K562 (cell line): ENCODE data around the gene ARL13B. TPM values are rescaled to one million over a fixed set of nuclear protein-coding genes. Genes with fewer than 3 reads are reported as not detected.

ENCODE experiments used
- ATAC-seq: fragments of 200-7000 bp; cut with Tn5 transposase; 3 replicates; pipeline ENCODE4 v1.9.1; 2020; ENCODE audit warnings: moderate library complexity
- BruUV-seq: library from RNA; stranded (reverse); fragments of 400-500 nt; replicated peaks from 2 replicates; lab custom pipeline; 2021; lab: Mats Ljungman, UMichigan
- CTCF ChIA-PET: fragments of 300-600 bp; formaldehyde crosslinking; extraction: SDS; loops from one replicate; lab custom pipeline; 2021; ENCODE audit warnings: low intra/inter-chr PET ratio; lab: Yijun Ruan, JAX
- POLR2A ChIA-PET: fragments of 300-600, 350-650 bp; sonication (Branson Sonifier 250); formaldehyde crosslinking; extraction: SDS; loops from one replicate; lab custom pipeline; 2021; ENCODE audit warnings: antibody characterized with exemption, inconsistent platforms; lab: Yijun Ruan, JAX
- DNase-seq, 4 experiments: peaks; one replicate each; pipeline versions ENCODE4 v3.0.0 to v3.0.0-alpha.2; 2011 to 2018; ENCODE audit warnings: low spot score in 3 of 4, mixed read lengths in 3 of 4; ENCODE audit errors: extremely low read depth in 1 of 4
- FAIRE-seq: peaks from 2 replicates; lab custom pipeline; 2011; peaks lifted over from hg19 to GRCh38; lab: Jason Lieb, UNC
- H2AFZ ChIP-seq: 2 replicates; pipeline ENCODE4 v1.6.0; 2011; ENCODE audit warnings: low read depth, low read length, control low read depth, inconsistent platforms
- H3K27ac ChIP-seq: fragments of 200-600 bp; 3 replicates; pipeline ENCODE4 v1.8.0; 2011; ENCODE audit warnings: low read depth, mild to moderate bottlenecking, control low read depth, inconsistent platforms, low read length, moderate library complexity, mixed read lengths; ENCODE audit errors: extremely low read depth
- H3K27me3 ChIP-seq, 2 experiments: fragments of 300-600 bp in 1 of 2; 2 replicates in 1 of 2; 3 replicates in 1 of 2; pipeline versions ENCODE4 v1.6.0 to v1.8.0; 2011; ENCODE audit warnings: inconsistent platforms in 2 of 2, low read length in 2 of 2, mild to moderate bottlenecking in 1 of 2, mixed read lengths in 1 of 2, moderate library complexity in 1 of 2; ENCODE audit not compliant: control insufficient read depth in 2 of 2, insufficient read depth in 2 of 2
- H3K36me3 ChIP-seq: fragments of 300-600 bp; 3 replicates; pipeline ENCODE4 v1.8.0; 2011; ENCODE audit warnings: mild to moderate bottlenecking, low read length, inconsistent platforms; ENCODE audit not compliant: control insufficient read depth, insufficient read depth
- H3K4me1 ChIP-seq, 2 experiments: fragments of 200-600 bp in 1 of 2; replicated peaks in 1 of 2; 2 replicates in 1 of 2; 3 replicates in 1 of 2; pipeline versions ENCODE4 v1.5.1 to v1.8.0; 2011; ENCODE audit warnings: inconsistent platforms in 2 of 2, low read length in 2 of 2, mild to moderate bottlenecking in 1 of 2, mixed read lengths in 1 of 2, moderate library complexity in 1 of 2; ENCODE audit not compliant: control insufficient read depth in 2 of 2, insufficient read depth in 2 of 2
- H3K4me2 ChIP-seq: 2 replicates; pipeline ENCODE4 v1.6.1; 2011; ENCODE audit warnings: low read length, control low read depth, inconsistent platforms, mixed read lengths; ENCODE audit not compliant: insufficient read depth
- H3K4me3 ChIP-seq: fragments of 200-600 bp; sonication (generic), shearing (Covaris generic); 2 replicates; pipeline ENCODE4 v1.5.1; 2016; ENCODE audit warnings: control low read depth, inconsistent platforms
- H3K79me2 ChIP-seq: fragments of 200-600 bp; 3 replicates; pipeline ENCODE4 v1.8.0; 2011; ENCODE audit warnings: low read length, inconsistent platforms; ENCODE audit not compliant: control insufficient read depth, insufficient read depth
- H3K9ac ChIP-seq, 2 experiments: 2 replicates each; pipeline versions ENCODE4 v1.6.0 to v1.6.1; 2011; ENCODE audit warnings: low read depth in 2 of 2, low read length in 2 of 2, control low read depth in 1 of 2, inconsistent platforms in 1 of 2, mild to moderate bottlenecking in 1 of 2, mixed read lengths in 1 of 2; ENCODE audit not compliant: insufficient read depth in 1 of 2
- H3K9me1 ChIP-seq: one replicate; pipeline ENCODE4 v1.6.0; 2011; ENCODE audit warnings: inconsistent platforms, mild to moderate bottlenecking, low read length, moderate library complexity; ENCODE audit not compliant: control insufficient read depth, insufficient read depth
- H3K9me3 ChIP-seq: replicated peaks from 2 replicates; pipeline ENCODE4 v1.5.1; 2011; ENCODE audit warnings: low read depth, low read length, inconsistent platforms; ENCODE audit not compliant: control insufficient read depth, insufficient read depth
- H4K20me1 ChIP-seq: replicated peaks from 2 replicates; pipeline ENCODE4 v1.6.1; 2011; ENCODE audit warnings: low read length, inconsistent platforms, mixed read lengths; ENCODE audit not compliant: control insufficient read depth, insufficient read depth
- CBX2 ChIP-seq: fragments of 200-600 bp; sonication (generic); IDR thresholded peaks from one replicate; pipeline ENCODE4 v1.6.1; 2012; ENCODE audit warnings: mild to moderate bottlenecking, low read length, inconsistent platforms; ENCODE audit not compliant: insufficient read depth, poor library complexity, severe bottlenecking
- CTBP1 ChIP-seq: fragments of 450-650 bp; IDR thresholded peaks from 2 replicates; pipeline ENCODE4 v1.6.1; 2016; ENCODE audit warnings: borderline replicate concordance
- DMBX1 ChIP-seq: fragments of 250-450 bp; sonication (Bioruptor Pico); IDR thresholded peaks from 2 replicates; pipeline ENCODE4 v1.8.0; 2022; ENCODE audit warnings: inconsistent platforms, mild to moderate bottlenecking, moderate library complexity, borderline replicate concordance
- HCFC1 ChIP-seq: IDR thresholded peaks from 2 replicates; pipeline ENCODE4 v1.6.1; 2012; ENCODE audit warnings: low read depth, low read length, improper control_type of control experiment
- KDM4B ChIP-seq, 2 experiments: fragments of 450-650 bp in 1 of 2; sonication (generic) in 1 of 2; IDR thresholded peaks; 2 replicates each; pipeline ENCODE4 v1.6.1; 2016 to 2017; ENCODE audit warnings: borderline replicate concordance in 2 of 2, antibody characterized with exemption in 1 of 2, low read depth in 1 of 2, mild to moderate bottlenecking in 1 of 2
- NCOA1 ChIP-seq: fragments of 450-650 bp; IDR thresholded peaks from 2 replicates; pipeline ENCODE4 v1.6.1; 2016; ENCODE audit warnings: low read depth
- NFE2 ChIP-seq: IDR thresholded peaks from 2 replicates; pipeline ENCODE4 v1.6.1; 2014; ENCODE audit warnings: antibody characterized with exemption, low read depth
- POLR3G ChIP-seq: IDR thresholded peaks from 2 replicates; pipeline ENCODE4 v1.6.1; 2011; ENCODE audit not compliant: insufficient read length, insufficient replicate concordance; ENCODE audit errors: extremely low read depth
- PTRF ChIP-seq: fragments of 450-650 bp; IDR thresholded peaks from 2 replicates; pipeline ENCODE4 v1.6.1; 2016; ENCODE audit warnings: mild to moderate bottlenecking, missing genetic modification characterization, missing compliant biosample characterization
- RBM17 ChIP-seq: fragments of 200-400 bp; formaldehyde crosslinking; IDR thresholded peaks from 2 replicates; pipeline ENCODE4 v1.6.1; 2017; ENCODE audit warnings: low read depth, mild to moderate bottlenecking, low read length, borderline replicate concordance
- SOX6 ChIP-seq: fragments of 450-650 bp; IDR thresholded peaks from 2 replicates; pipeline ENCODE4 v1.6.1; 2014; ENCODE audit warnings: mild to moderate bottlenecking
- ZNF197 ChIP-seq: fragments of 200-800 bp; sonication (Bioruptor generic); IDR thresholded peaks from 2 replicates; pipeline ENCODE4 v1.6.1; 2016; ENCODE audit warnings: low read depth, missing genetic modification characterization, missing compliant biosample characterization
- ZNF217 ChIP-seq: sonication (generic); formaldehyde crosslinking; IDR thresholded peaks from 2 replicates; pipeline ENCODE4 v1.8.0; 2022; ENCODE audit warnings: mild to moderate bottlenecking, missing genetic modification reagents
- ZNF239 ChIP-seq: fragments of 250-450 bp; sonication (Bioruptor Pico); IDR thresholded peaks from 2 replicates; pipeline ENCODE4 v1.4.0; 2020; ENCODE audit warnings: mild to moderate bottlenecking
- WGBS: fragments of 100-300 bp; shearing (Covaris generic); methylation state at CpG from one replicate; pipeline ENCODE4 v1.1.6; 2016; ENCODE audit warnings: low coverage, mixed read lengths; ENCODE audit not compliant: insufficient coverage; ENCODE audit errors: missing lambda C conversion rate; 5-methylcytosine and 5-hydroxymethylcytosine counted together
- in situ Hi-C: fragments of 300-500 bp; cut with MboI; formaldehyde crosslinking; loops from 4 replicates; pipeline ENCODE4 v1.15.0; 2018; ENCODE audit warnings: inconsistent platforms, mixed read lengths
- intact Hi-C: fragments of 100-400 bp; cut with micrococcal nuclease; formaldehyde crosslinking; loops from 2 replicates; pipeline ENCODE4 v1.14.2; 2022
- polyA plus RNA-seq, 8 experiments: library from polyadenylated mRNA; depleted of rRNA in 4 of 8; stranded (reverse) in 5 of 8; unstranded in 3 of 8; fragments of >200 nt; fragmentation: Nextera tagmentation in 2 of 8; fragmentation: Illumina TruSeq in 1 of 8; extraction: Ambion mirVana in 2 of 8; extraction: Trizol in 1 of 8; gene quantifications; 2 replicates each; pipeline versions ENCODE4 v1.2.1 to v1.2.3, GENCODE V29; 2011 to 2014; ENCODE audit warnings: inconsistent platforms in 1 of 8, missing spikeins in 1 of 8
- total RNA-seq, 7 experiments: library from RNA; depleted of rRNA in 6 of 7; stranded (reverse); fragments of >200 nt in 6 of 7; fragmentation: Illumina TruSeq in 2 of 7; extraction: Trizol in 2 of 7; gene quantifications; 2 replicates each; pipeline versions ENCODE4 v1.2.1 to v1.2.3, GENCODE V29; 2011 to 2021; ENCODE audit warnings: low replicate concordance in 1 of 7
- TF ChIP-seq, protein P1 (sequence below): fragments of 250-450 bp; sonication (Bioruptor Pico); IDR thresholded peaks from 2 replicates; pipeline ENCODE4 v1.5.1; 2021; ENCODE audit warnings: mild to moderate bottlenecking
- TF ChIP-seq, protein P2 (sequence below): fragments of 250-450 bp; sonication (Bioruptor Pico); IDR thresholded peaks from 2 replicates; pipeline ENCODE4 v1.8.0; 2022; ENCODE audit warnings: moderate library complexity, mild to moderate bottlenecking, inconsistent platforms
- TF ChIP-seq, protein P3 (sequence below): fragments of 250-450 bp; sonication (Bioruptor Pico); IDR thresholded peaks from 2 replicates; pipeline ENCODE4 v1.9.0; 2021; ENCODE audit warnings: mild to moderate bottlenecking
- TF ChIP-seq, protein P4 (sequence below), 2 experiments: fragments of 450-650 bp in 1 of 2; IDR thresholded peaks; 2 replicates each; pipeline ENCODE4 v1.6.1; 2011 to 2017; ENCODE audit warnings: low read depth in 2 of 2, antibody characterized with exemption in 1 of 2, borderline replicate concordance in 1 of 2, low read length in 1 of 2, mild to moderate bottlenecking in 1 of 2, mixed read lengths in 1 of 2; ENCODE audit not compliant: control insufficient read depth in 1 of 2

ARL13B gene
- total and polyA plus RNA-seq, 9 of the 15 experiments (the other 6 are each of a cell fraction or from before 2014, with no cell fraction given): 4.1 to 16.9 (median 12.2) TPM

DNA sequence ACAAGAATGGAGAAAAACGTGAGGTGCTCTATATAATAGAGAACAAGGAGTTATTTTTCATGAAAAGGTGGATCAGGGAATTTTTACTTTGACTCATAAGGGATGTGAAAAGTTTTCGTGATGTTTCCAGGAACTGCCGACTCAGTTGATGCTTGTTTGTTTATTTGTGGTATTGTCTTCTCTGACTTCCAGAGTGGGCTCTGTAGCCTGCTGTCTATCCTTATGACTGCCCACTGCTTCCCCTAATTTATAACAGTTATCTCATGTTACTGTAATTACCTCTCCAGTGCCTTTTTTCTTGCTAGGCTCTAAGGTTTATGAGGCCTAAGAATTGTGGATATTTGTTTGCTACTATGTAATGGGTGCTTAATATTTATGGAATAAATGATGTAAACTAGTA lies 12.3 kb downstream of the ARL13B start:
- intact Hi-C loops (no loop called here), in situ Hi-C loops (no loop called here)
- Histone ChIP-seq H3K4me3 (no peak overlapping the region), H3K36me3 (peaks cover 3% of the 10 kb centered on the region; the same call in 1 of the 3 replicates), H2AFZ (no peak overlapping the region), H3K4me1 (peaks cover 2 to 6% of the 10 kb centered on the region in 2 experiments; a peak in 2 of 5 replicates), H3K27ac (no peak overlapping the region), H3K4me2 (no peak overlapping the region), H3K27me3 (no peaks in the 10 kb centered on the region), H4K20me1 (no peaks in the 10 kb centered on the region), H3K9me3 (no peaks in the 10 kb centered on the region), H3K9ac (no peak overlapping the region), H3K9me1 (no peaks in the 10 kb centered on the region), H3K79me2 (peaks cover 51% of the 10 kb centered on the region)
- FAIRE-seq: no peak
- POLR2A ChIA-PET: no interaction called here
- no peak for DNase-seq
- no TSS peak for BruUV-seq
- WGBS: 75% methylated on average over 3 of the region's 3 CpGs
- CTCF ChIA-PET: no interaction called here
- ATAC-seq: no peak
- no peak for TF ChIP-seq SOX6
- TF ChIP-seq ZNF197 (CRISPR knock-in tag): no peak
- TF ChIP-seq NFE2: no peak
- TF ChIP-seq, protein P1, sequence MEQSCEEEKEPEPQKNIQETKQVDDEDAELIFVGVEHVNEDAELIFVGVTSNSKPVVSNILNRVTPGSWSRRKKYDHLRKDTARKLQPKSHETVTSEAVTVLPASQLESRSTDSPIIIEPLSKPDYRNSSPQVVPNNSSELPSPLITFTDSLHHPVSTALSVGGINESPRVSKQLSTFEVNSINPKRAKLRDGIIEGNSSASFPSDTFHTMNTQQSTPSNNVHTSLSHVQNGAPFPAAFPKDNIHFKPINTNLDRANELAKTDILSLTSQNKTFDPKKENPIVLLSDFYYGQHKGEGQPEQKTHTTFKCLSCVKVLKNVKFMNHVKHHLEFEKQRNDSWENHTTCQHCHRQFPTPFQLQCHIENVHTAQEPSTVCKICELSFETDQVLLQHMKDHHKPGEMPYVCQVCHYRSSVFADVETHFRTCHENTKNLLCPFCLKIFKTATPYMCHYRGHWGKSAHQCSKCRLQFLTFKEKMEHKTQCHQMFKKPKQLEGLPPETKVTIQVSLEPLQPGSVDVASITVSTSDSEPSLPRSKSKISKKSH (CRISPR knock-in tag): no peak
- no peak for TF ChIP-seq ZNF239 (CRISPR knock-in tag)
- TF ChIP-seq, protein P2, sequence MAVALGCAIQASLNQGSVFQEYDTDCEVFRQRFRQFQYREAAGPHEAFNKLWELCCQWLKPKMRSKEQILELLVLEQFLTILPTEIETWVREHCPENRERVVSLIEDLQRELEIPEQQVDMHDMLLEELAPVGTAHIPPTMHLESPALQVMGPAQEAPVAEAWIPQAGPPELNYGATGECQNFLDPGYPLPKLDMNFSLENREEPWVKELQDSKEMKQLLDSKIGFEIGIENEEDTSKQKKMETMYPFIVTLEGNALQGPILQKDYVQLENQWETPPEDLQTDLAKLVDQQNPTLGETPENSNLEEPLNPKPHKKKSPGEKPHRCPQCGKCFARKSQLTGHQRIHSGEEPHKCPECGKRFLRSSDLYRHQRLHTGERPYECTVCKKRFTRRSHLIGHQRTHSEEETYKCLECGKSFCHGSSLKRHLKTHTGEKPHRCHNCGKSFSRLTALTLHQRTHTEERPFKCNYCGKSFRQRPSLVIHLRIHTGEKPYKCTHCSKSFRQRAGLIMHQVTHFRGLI (CRISPR knock-in tag): no peak
- TF ChIP-seq NCOA1: no peak
- TF ChIP-seq KDM4B (IDR thresholded peaks at IDR 0.05; ENCODE audit: borderline replicate concordance in 2 of 2, low read depth in 1 of 2): no peak
- no peak for TF ChIP-seq DMBX1 (CRISPR knock-in tag)
- no peak for TF ChIP-seq ZNF217 (CRISPR knock-in tag)
- no peak for TF ChIP-seq RBM17
- no peak for TF ChIP-seq POLR3G
- TF ChIP-seq HCFC1: no peak
- TF ChIP-seq, protein P3, sequence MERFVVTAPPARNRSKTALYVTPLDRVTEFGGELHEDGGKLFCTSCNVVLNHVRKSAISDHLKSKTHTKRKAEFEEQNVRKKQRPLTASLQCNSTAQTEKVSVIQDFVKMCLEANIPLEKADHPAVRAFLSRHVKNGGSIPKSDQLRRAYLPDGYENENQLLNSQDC (CRISPR knock-in tag): no peak
- TF ChIP-seq CTBP1: no peak
- no peak for TF ChIP-seq PTRF (tag)
- TF ChIP-seq, protein P4, sequence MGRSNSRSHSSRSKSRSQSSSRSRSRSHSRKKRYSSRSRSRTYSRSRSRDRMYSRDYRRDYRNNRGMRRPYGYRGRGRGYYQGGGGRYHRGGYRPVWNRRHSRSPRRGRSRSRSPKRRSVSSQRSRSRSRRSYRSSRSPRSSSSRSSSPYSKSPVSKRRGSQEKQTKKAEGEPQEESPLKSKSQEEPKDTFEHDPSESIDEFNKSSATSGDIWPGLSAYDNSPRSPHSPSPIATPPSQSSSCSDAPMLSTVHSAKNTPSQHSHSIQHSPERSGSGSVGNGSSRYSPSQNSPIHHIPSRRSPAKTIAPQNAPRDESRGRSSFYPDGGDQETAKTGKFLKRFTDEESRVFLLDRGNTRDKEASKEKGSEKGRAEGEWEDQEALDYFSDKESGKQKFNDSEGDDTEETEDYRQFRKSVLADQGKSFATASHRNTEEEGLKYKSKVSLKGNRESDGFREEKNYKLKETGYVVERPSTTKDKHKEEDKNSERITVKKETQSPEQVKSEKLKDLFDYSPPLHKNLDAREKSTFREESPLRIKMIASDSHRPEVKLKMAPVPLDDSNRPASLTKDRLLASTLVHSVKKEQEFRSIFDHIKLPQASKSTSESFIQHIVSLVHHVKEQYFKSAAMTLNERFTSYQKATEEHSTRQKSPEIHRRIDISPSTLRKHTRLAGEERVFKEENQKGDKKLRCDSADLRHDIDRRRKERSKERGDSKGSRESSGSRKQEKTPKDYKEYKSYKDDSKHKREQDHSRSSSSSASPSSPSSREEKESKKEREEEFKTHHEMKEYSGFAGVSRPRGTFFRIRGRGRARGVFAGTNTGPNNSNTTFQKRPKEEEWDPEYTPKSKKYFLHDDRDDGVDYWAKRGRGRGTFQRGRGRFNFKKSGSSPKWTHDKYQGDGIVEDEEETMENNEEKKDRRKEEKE (IDR thresholded peaks at IDR 0.05; ENCODE audit: borderline replicate concordance in 1 of 2, control insufficient read depth in 1 of 2, low read depth in 2 of 2, low read length in 1 of 2): no peak
- no peak for TF ChIP-seq CBX2
